ENCODE data around the gene GUCY2C. TPM values are rescaled to one million over a fixed set of nuclear protein-coding genes. Genes with fewer than 3 reads are reported as not detected.
"Not testable (repeated sequence)": the region's sequence is repeated elsewhere in the genome, so short reads cannot be mapped to it uniquely, and the experiment has no call there.

GUCY2C gene
- total RNA-seq, 1 donor from 2014 or later, result not detected

DNA sequence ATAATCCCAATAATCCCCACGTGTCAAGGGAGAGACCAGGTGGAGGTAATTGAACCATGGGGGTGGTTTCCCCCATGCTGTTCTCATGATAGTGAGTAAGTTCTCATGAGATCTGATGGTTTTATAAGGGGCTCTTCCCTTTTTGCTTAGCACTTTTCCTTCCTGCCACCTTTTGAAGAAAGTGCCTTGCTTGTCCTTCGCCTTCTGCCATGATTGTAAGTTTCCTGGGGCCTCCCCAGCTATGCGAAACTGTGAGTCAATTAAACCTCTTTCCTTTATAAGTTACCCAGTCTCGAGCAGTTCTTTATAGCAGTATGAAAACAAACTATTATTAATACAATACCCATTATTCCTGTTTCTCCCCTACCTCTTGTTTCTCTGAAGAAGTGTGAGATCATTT lies 14.2 kb downstream of the GUCY2C start:
- not testable (repeated sequence) for DNase-seq (ENCODE audit: low read depth in 2 of 2)

DNA sequence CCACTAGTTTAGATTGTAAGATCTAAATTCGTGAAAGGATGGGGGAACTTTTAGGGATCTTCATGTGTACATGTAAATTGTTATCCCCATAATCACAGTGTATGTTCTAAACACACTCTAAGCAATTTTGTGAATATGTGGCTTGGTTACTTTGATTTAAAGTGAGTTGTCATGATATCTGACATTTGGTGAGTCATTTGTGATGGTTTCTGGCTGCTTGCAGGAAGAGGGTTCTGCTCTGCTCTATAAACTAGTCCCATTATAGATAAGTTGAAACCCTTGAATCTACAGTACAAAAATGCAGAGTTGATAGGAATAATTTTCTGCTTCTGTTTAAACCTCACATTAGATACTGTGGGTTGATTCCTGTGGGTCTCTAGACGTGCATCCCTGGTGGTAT lies 14.8 kb downstream of the GUCY2C start:
- no peak for DNase-seq (ENCODE audit: low read depth in 2 of 2)

DNA sequence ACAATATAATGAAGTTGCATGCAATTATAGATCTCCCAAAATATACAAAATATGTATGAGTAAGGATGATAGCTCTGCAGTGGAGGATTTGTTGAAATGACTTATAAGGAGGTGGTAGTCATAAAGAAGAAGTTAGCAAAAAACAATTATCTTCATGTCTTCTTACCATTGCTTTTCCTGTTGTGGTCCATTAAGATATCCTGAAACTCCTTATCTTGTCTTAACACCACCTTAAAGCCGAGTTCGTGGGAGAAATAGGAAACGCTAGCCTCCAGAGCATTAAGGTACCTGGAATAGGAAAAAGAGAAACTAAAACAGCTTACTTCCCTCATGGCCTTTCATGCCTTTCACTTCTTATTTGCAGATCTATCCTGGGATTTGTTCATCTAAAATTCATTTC lies 15.2 kb downstream of the GUCY2C start:
- DNase-seq (ENCODE audit: low read depth in 2 of 2), result no peak

DNA sequence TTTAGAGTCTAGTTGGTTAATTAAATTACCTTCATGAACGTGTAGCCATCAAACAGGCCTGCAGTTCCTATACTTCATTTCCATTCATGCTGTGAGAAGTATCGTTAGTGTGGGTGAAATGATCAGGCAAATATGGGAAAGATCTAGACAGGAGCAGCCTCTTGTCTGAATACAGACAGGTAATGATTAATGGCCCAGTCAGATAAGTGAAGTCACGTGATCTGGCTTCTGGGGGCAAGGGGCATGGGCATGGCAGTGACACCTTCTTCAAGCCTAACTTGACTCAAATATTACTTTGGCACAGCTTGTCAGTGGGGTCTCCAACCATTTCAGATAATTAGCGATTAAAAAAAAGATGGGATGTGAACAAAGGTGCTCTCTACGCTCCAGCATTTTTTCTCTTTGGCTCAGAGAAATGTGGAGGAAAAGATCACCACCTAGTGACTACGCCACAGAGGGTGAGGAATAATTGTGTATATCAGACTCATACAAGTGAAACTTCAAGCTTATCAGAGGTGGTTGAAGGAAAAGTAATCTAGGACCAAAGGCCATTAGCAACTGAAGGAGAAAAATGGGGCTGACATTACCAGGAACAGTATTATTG lies 17.8 kb downstream of the GUCY2C start:
- no peak for DNase-seq (ENCODE audit: low read depth in 2 of 2)

DNA sequence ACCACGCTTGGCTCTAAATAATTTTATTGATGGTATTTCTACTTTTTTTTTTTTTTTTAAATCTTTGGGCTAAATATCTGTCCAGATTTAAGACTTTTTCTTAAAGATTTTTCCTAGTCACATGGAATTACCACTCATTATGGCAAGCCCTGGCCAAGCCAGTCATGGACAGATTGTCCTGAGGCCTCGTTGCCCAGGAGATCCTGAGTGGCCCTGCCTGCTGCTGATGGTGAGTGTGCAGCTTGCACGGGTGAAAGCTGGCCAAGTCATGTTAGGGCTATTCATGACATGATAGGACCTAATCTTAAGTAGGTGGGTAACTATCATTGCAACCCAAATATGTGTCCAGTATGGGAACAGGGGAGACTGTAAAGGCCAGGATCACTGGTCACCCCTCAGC lies 27.8 kb downstream of the GUCY2C start:
- DNase-seq (ENCODE audit: low read depth in 2 of 2), result no peak

DNA sequence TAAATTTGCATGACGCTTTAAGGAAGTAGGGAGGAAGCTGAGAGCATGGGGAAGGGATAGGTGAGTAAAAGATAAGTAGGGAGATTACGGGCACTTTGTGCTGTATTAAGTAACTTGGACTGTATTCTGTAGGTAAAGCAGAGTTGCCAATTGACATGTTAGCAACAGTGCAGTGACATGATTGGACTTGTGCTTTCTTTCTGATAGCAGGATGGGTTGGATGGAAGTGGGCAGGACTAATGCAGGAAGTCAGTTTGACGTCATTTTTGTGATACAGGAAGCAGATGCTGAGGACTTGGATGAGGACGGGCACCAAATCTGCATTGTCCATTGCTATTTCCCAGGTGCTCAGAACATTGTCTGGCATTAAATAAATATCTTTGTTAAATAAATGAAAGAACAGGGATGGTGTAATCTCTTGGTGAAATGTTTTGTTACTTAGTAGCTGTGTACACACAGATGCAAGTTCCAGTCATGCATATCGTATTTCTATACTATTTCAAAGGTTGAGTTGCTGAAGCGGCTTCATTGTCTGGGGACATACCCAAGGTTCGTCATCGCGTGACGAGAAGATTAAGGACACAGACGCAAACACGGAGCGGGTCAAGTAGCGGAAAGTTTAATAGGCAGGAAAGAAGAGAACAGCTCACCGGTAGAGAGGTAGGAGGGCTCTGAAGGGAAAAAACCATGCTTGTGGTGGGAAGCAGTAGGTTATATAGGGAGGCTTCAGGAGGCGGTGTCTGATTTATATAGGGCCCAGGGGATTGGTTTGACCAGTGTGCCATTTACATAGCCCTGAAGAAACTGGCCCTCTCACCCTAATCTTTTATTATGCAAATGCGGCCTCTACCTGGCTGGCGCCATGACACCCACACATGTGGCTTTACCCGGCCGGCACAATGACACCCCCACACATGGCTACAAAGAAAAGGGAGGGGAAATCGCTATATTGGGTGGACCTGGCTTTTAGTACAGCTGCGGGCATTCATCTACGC lies 30.7 kb downstream of the GUCY2C start:
- peak in 1 of 2 donors; percentile 1 for DNase-seq (ENCODE audit: low read depth in 2 of 2)

DNA sequence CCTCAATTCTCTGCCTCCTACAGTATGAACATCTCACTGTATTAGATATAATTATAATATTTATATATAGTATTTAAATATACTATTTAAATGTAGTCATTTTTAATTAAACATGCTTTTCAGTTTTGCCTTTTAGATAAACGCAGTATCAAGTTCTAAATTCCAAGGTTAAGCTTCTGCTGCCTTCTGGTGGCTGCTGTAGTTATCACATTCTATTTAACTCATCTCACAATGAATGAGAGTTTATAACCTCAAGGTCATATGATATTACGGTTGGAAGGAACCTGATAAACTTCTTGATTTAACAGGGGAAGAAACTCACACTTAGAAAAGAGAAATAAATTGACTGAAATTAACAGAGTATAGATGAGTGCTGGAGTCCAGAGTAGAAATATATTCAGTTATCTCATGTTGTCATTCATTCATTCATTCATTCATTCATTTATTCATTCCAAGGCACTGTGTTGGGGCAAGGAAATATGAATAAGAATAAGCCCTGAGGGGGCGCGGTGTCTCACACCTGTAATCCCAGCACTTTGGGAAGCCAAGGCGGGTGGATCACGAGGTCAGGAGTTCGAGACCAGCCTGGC lies 31.9 kb downstream of the GUCY2C start:
- peak; percentile 36 to 54 for DNase-seq (ENCODE audit: low read depth in 2 of 2)

DNA sequence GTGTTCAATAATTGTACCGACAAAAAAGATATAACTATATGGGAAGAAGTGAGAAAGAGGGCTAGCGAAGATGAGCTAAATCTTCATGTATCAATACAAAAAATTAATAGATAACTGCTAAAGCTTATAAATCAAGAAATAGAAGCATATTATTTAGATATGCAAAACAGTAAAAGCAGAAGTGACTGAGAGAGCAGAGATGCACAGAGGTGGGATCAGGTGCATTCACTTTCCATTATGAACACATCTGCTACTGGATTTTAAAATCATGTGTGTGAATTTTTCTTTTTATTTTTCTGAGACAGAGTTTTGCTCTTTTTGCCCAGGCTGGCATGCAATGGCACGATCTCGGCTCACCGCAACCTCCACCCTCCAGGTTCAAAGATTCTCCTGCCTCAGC lies 33.4 kb downstream of the GUCY2C start:
- DNase-seq (ENCODE audit: low read depth in 2 of 2), result no peak

DNA sequence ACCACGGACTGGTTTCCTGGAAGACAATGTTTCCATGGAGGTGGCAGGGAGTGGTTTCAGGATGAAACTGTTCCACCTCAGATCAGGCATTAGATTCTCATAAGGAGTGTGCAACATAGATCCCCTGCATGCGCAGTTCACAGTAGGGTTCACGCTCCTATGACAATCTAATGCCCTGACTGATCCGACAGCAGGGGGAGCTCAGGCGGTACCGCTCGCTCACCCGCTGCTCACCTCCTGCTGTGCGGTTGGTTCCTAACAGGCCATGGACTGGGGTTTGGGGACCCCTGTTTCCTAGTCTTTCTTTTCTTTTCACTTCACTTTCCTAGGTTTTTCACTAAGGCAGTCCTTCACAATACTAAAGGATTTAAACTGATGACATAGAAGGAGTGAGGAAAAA lies 39.6 kb downstream of the GUCY2C start:
- no peak for DNase-seq (ENCODE audit: low read depth in 2 of 2)

DNA sequence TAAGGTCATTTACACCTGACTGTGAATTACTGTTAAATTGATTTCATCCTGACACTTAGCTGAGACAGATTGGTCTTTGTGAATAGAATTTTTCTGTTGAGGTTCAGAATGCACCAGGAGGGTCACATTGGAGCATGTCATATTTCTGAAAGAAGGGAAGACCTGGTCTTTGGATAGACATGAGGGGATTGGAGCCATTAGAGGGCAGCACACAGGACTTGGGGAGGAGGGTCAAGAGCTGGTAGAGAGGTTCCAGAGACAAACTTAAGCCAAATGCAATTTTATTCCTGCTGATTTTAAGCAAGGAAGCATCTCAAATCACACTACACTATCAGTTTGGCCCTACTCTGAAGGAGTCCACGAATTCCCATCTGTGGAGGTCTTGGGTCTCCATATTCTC lies 41.1 kb downstream of the GUCY2C start:
- no peak for DNase-seq (ENCODE audit: low read depth in 2 of 2)

DNA sequence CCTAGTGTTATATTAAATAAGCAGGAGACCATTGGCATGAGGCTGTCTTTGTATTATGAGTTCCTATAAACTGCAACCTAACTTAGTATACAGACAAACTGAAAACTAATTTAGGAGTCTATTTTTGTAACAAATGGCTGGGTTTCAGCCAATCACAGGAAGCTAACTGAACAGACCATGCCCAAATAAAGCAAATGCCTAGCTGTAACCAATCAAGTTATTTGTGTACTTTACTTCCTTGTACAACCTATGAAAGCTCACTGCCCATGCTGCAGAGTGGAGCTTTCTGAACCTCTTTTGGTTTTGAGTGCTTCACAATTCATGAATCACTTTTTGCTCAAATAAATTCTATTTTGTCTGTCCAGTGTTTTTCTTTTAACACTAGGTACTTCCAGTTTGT lies 41.6 kb downstream of the GUCY2C start:
- DNase-seq (ENCODE audit: low read depth in 2 of 2), result no peak

DNA sequence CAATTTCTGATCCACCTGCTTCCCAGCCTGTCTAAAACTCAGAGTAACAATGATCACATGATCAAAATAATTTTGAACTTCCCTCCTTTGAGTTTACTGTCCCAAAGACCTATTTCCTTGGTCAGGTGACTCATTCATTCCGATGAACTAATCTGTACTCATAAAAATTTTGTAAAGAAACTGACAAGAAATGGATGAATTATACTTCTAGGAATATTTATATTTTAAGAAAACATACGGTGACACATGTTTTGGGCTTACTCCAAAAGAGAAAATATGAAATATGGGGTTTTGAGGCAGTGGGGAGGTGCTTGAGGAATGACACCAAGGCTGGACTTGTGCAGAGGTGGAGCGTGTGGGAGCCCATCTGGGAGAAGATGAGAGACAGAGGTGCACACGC lies 42.0 kb downstream of the GUCY2C start:
- DNase-seq (ENCODE audit: low read depth in 2 of 2), result no peak

DNA sequence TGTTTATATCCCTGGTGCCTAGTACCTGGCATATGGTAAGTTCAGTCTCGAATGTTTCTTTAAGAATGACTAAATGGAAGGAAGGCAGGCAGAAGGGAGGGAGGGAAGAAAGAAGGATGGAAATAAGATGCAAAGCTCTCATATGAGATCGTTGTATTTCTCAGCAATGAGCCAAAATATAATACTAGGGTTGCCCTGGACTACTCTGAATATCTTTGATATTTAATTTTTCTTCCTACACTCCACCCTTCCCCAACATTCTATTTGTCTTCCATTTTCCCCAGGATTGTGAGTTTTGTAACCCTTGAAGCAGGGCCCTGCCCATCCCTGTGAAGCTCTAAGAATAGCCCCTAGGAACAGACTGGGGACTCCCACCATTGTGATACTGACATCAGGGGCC lies 43.9 kb downstream of the GUCY2C start:
- no peak for DNase-seq (ENCODE audit: low read depth in 2 of 2)

DNA sequence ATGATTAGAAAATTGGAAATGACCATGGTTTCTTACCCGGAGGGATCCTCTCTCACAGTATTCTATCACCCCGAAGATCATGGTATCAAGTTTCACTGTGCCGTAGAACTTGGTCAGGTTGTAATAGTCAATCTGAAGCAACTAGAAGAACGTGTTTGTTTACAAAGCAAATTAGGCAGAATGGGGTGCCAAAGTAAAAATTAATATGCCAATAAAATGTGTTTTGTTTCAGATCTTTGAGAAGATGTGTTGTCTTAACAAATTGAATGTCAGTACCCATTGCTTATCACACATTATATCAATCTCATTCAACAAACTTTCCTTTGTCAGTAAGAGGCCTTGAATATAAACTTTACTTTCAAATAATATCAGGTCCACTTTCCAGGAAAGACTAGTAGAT lies 45.0 kb downstream of the GUCY2C start:
- no peak for DNase-seq (ENCODE audit: low read depth in 2 of 2)

DNA sequence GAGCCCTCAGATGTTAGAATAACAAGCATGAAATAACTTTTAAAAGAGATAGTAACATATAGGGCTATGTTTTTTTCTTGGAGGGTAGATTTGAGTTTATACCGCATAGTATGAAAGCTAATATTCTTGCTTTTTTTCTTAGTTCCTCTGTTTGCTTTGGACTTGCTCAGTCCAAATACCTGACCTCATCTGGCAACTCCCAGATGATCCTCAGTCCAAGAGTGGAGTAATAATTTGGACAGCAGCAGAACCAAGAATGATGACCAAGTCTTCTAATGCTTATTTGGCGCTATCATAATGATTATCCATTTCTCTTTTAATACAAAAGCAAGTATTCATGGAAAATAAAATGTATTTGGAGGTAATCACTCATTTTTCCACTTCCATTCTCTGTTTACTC lies 45.6 kb downstream of the GUCY2C start:
- no peak for DNase-seq (ENCODE audit: low read depth in 2 of 2)

DNA sequence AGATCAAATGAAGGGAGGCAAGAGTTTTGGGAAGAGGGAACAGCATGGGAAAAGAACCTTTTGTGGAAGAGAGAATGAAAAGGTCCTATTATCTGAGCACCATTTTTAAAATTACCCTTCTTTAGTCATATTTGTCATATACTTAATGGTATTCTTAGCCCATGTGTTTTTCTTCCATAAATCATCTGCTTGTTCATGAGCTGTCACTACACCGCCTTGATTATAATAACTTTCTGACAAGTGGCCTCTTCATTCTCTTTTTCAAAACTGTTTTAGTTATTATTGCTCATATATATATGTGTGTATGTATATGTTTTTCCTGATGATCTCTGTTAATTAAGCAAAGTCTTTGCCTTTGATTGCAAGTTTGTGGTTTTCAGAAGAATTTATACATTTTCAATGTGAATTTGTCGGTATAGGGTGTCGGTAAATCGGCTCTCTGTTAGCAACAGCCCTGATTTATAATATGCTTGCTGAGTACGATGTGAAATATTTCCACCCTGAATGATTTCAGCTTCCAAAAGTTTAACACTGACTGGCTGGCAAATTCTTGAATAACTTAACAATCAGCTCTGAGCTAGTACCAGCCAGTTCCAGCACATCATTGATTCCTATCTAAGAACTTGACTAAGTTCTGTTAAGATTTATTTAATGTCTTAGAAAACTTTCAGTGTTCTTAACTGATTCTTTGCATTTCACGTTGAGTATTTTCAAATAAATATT lies 49.2 kb downstream of the GUCY2C start:
- DNase-seq (ENCODE audit: low read depth in 2 of 2), result no peak

DNA sequence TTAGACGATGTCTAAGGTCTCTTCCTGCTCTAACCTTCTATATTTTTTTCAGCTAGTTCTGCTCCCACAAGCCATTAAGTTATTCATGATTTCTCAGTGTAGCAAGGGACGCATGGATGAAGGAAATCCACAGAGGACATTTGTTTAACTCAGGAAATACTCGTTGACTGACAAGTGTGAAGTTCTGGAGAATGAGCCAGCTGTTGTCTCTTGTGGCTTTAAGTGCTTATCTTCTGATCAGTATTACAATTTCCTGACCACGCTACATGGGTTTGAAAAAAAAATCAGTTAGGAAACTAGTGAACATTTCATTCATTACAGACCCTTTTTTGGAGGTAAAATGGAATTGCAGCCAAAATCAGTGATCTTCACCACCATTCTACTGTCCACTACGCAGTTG lies 53.1 kb downstream of the GUCY2C start:
- peak in 1 of 2 donors; percentile 53 for DNase-seq (ENCODE audit: low read depth in 2 of 2)

DNA sequence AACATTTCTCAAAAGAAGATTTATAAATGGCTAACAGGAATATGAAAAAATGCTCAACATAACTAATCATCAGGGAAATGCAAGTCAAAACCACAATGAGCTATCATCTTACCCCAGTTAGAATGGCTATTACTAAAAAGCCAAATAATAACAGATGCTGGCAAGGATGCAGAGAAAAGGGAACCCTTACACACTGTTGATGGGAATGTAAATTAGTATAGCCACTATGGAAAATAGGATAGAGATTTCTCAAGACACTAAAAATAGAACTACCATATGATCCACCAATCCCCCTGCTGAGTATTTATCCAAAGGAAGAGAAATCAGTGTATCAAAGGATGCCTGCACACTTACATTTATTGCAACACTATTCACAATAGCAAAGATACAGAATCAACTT lies 58.3 kb downstream of the GUCY2C start:
- DNase-seq (ENCODE audit: low read depth in 2 of 2), result no peak

DNA sequence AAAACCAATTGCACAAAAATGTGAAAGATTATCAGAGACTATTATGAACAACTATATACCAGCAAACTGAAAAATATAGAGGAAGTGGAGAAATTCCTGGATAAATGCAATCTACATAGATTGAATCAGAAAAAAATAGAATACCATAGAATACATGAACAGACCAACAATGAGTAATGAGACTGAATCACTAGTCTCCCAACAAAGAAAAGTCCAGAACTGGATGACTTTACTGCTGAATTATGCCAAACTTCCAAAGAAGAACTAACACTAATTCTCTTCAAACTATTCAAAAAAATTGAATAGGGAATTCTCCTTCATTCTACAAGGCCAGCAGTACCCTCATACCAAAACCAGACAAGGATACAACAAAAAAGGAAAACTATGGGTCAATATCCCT lies 60.6 kb downstream of the GUCY2C start:
- DNase-seq (ENCODE audit: low read depth in 2 of 2), result no peak

DNA sequence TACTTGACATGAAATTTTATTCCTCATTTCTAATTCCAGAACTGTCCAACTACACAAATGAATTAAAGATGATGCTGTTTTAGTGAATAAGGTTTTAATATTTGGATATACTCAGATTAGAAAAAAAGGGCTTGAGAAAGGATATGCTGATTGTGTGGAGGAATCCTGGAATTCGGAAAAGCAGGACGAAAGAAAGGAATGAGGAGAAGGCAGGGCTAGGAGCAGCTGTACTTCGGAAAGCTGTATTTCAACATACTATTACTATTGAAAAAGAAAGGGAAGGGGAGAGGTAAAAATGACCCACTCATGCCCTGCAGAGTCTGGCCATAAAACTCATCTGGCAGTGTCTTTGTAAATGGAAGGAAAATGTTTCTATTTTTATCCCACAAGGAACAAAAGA lies 65.6 kb downstream of the GUCY2C start:
- DNase-seq (ENCODE audit: low read depth in 2 of 2), result no peak

DNA sequence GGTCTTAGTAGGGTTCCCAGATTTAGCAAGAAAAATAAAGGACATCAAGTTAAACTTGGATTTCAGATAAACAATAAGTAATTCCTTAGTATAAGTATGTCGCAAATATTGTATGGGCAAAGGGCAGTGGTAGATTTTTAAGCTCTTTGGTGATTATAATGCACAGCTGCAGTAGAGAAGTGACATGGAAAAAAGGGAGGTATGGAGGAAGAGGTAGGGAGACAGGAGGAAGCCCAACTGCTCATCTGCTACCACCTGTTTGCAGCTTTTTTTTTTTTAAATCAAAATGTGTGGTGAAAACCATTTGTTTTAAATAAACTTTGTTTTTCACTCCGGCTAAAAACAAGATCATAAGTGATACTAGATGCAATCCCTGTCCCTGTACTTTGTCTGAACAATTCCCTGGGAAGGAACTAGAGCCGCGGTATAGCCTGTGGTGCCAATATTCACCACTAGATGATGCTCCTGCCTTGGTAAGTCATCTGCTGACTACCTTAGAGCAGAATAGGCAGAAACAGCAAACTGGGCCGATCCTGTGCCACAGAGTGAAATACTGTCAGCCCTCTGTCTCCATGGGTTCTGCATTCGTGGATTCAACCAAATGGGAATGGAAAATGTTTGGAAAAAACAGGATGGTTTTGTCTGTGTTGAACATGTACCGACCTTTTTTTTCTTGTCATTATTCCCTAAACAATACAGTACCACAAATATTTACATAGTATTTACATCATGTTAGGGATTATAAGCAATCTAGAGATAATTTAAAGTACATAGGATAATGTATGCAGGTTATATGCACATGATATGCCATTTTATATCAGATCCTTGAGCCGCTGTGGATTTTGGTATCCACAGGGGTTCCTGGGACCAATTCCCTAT lies 66.3 kb downstream of the GUCY2C start:
- peak; percentile 68 to 78 for DNase-seq (ENCODE audit: low read depth in 2 of 2)
